Endothelial cell of umbilical vein (primary cell): Measurements from ENCODE around the gene CCDC69.

Experiments
- CTCF ChIP-seq, 2 donors: IDR thresholded peaks; 1 replicate in 1 of 2; 2 replicates in 1 of 2; pipeline ENCODE4 v1.5.1; 2011; ENCODE audit warnings: low read length in 2 of 2, mild to moderate bottlenecking in 2 of 2, moderate library complexity in 2 of 2, control low read depth in 1 of 2, inconsistent platforms in 1 of 2, low read depth in 1 of 2; ENCODE audit not compliant: insufficient read depth in 1 of 2; ENCODE audit errors: extremely low read depth in 1 of 2
- EZH2 ChIP-seq: IDR thresholded peaks from 2 replicates; pipeline ENCODE4 v1.6.1; 2012; ENCODE audit warnings: borderline replicate concordance, low read depth, mild to moderate bottlenecking, moderate library complexity, low read length, inconsistent platforms; ENCODE audit not compliant: severe bottlenecking
- MYC ChIP-seq: IDR thresholded peaks from one replicate; pipeline ENCODE4 v1.6.1; 2011; ENCODE audit warnings: mild to moderate bottlenecking, low read depth, low read length
- POLR2AphosphoS5 ChIP-seq: IDR thresholded peaks from 2 replicates; pipeline ENCODE4 v1.6.1; 2012; ENCODE audit warnings: low read depth, mild to moderate bottlenecking, control low read depth, low read length, moderate library complexity; ENCODE audit not compliant: insufficient read depth

GRCh38 chr5:151151793-151152192, 72.1 kb downstream of the CCDC69 start:
- TF ChIP-seq CTCF (IDR thresholded peaks at IDR 0.05; ENCODE audit: extremely low read depth in 1 of 2, insufficient read depth in 1 of 2, low read depth in 1 of 2, low read length in 2 of 2) = no peak
- TF ChIP-seq POLR2AphosphoS5 = no peak
- TF ChIP-seq MYC = no peak
- TF ChIP-seq EZH2 = no peak
